Stomach (tissue), 4 donors: ENCODE data around the gene TOMM20L.

Experiments used
- CTCF ChIP-seq, 7 experiments: fragments of 450-650 bp in 4 of 7; fragments of 200-600 bp in 3 of 7; sonication (generic) in 3 of 7; IDR thresholded peaks; one replicate each; pipeline ENCODE4 v1.5.1; 2016 to 2019; ENCODE audit warnings: antibody characterized with exemption in 7 of 7, control low read depth in 2 of 7, mild to moderate bottlenecking in 1 of 7
- EP300 ChIP-seq: sonication (generic); formaldehyde crosslinking; IDR thresholded peaks from one replicate; pipeline ENCODE4 v1.6.1; 2017; ENCODE audit warnings: antibody characterized with exemption
- POLR2A ChIP-seq, 4 donors: fragments of 450-650 bp; IDR thresholded peaks; one replicate each; pipeline ENCODE4 v1.6.1; 2016; ENCODE audit warnings: antibody characterized with exemption in 4 of 4, control low read depth in 2 of 4, mild to moderate bottlenecking in 1 of 4, moderate library complexity in 1 of 4
- POLR2AphosphoS5 ChIP-seq, 3 donors: sonication (generic); formaldehyde crosslinking; IDR thresholded peaks; one replicate each; pipeline ENCODE4 v1.6.1; 2016; ENCODE audit warnings: antibody characterized with exemption in 3 of 3

- TF ChIP-seq CTCF (IDR thresholded peaks at IDR 0.05), result no peak
- TF ChIP-seq POLR2A (IDR thresholded peaks at IDR 0.05), result no peak
- TF ChIP-seq POLR2AphosphoS5 (IDR thresholded peaks at IDR 0.05), result no peak
- no peak for TF ChIP-seq EP300
Measured at GRCh38 chr14:58414845-58415244, 19.1 kb downstream of the TOMM20L start.
